Amniotic epithelial cell (primary cell): ENCODE data around the gene PDZRN3.

Experiments
- DNase-seq: peaks from one replicate; pipeline ENCODE4 v3.0.0-alpha.2; 2010; ENCODE audit warnings: low read depth

PDZRN3 gene

GRCh38 chr3:73556520-73557372 is 68.0 kb downstream of the PDZRN3 start:
- DNase-seq, result no peak

DNA sequence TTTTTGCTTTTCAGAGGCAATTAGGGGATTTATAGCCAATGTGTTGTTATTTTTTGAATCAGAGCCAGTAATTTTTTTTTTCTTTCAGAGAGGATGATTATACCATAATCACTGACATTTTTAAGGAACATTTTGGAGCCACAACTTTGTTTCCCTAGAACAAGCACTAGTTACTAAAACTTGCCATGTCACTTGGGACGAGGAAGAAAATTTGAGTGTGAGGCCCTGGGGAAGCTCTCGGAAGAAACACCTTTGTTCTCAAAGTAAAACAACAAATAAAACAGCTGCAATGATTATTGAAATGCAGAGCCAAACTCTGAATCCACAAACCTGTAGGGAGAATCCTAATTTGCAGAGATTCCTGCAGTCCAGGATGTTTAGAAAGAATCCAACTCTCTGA is 69.7 kb downstream of the PDZRN3 start:
- no peak for DNase-seq

- peak; percentile 64 for DNase-seq
Measured at GRCh38 chr3:73552700-73553099, 72.0 kb downstream of the PDZRN3 start.

- DNase-seq, result no peak
Measured at GRCh38 chr3:73550032-73550431, 74.7 kb downstream of the PDZRN3 start.

- no peak for DNase-seq
Measured at GRCh38 chr3:73549051-73549600, 75.6 kb downstream of the PDZRN3 start.

DNA sequence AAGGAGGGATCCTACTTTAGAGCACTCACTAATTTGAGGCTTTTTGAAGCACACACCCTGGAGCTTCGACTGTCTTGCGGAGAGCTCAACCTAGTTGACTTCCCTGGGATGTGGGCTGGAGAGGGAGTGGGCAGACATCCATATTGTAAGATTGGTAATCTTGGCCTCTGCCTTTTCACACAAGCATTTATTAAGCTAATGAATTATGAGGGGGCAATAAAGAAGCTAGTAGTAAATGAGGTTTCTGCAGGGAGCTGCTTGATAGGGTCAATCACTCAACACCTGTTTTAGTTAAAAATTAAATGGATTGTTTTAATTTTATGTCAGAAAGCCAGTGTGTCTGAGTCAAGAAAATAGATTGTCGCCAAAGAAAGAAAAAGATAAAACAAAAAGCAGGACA is 76.3 kb downstream of the PDZRN3 start:
- no peak for DNase-seq

DNA sequence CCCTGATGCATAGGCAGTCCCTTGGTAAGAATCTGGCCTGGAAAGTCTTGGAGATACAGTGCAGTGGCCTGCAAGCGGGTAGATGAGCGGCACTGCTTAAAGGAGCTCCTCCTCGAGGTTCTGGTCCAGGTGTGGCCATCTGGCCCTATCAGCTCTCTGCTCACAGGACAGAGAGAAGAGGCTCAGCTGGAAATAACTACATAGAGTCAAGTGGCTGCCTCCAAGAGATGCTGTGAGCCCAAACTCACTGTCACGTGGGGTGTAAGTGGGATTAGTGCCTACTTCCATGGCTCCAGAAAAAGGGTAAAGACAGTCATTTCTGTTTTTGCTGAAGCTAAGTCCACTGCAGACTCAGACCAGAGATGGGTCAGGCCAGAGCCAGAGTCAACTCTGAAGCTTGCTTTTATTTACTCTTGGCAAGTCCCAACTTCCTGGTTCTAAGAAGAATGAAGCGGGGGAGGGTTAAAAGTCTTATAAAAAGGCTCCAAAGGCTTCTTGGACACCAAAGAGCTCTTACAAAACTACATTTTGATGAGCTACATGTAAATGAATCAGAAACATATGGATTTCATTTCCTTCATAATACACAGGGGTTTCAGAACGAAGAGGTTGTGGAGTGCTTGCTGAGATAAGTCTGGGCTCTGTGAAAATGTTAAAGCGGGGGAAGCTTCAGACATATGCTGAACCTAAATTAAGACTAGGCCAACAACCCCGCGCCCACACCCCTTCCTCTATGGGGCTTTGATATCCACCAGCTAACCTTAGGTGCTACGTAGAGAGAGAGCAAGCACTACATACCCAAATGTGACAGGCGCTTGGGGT is 77.1 kb downstream of the PDZRN3 start:
- DNase-seq, result peak; percentile 69

- DNase-seq, result peak; percentile 96
Measured at GRCh38 chr3:73546961-73547360, 77.8 kb downstream of the PDZRN3 start.

DNA sequence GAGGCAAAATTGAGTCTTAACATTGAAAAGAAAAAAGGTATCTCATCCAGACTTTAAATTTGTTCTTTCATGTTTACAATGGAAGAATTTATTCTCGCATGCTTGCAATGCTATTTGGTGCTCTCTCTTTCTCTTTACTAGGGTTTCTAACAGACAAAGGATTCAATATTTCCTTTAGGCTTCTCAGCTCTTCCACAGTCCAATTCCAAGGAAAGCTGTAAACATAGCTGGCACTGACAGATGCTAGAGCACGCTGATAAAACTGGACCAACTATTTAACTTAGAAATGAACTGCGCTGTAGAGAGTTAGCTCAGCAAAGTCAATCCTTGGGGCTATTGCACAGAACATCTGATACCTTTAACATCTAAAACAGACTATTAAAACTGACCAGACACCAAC is 81.3 kb downstream of the PDZRN3 start:
- no peak for DNase-seq

DNA sequence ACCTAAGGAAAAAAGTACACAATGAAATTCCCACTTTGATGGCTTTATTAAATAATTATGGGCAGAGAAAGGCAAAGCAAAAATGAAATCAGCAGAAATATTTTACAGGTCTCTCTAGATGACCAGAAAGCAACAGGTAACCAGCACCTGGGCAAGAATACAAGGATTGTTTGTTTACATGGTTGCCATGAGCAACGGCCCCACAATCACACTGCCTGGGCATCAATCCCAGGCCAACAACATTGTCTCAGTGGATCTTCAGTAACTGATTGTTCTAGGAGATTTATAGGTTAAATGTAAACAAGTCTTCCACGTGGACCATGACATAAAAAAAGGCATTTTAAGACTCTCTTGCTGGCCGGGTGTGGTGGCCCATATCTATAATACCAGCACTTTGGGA is 82.6 kb downstream of the PDZRN3 start:
- no peak for DNase-seq

- DNase-seq, result peak; percentile 68
Measured at GRCh38 chr3:73540969-73541740, 83.6 kb downstream of the PDZRN3 start.

- no peak for DNase-seq
Measured at GRCh38 chr3:73538486-73538885, 86.3 kb downstream of the PDZRN3 start.

GRCh38 chr3:73536952-73537351 is 87.8 kb downstream of the PDZRN3 start:
- DNase-seq, result no peak

GRCh38 chr3:73536336-73536895 is 88.3 kb downstream of the PDZRN3 start:
- no peak for DNase-seq

DNA sequence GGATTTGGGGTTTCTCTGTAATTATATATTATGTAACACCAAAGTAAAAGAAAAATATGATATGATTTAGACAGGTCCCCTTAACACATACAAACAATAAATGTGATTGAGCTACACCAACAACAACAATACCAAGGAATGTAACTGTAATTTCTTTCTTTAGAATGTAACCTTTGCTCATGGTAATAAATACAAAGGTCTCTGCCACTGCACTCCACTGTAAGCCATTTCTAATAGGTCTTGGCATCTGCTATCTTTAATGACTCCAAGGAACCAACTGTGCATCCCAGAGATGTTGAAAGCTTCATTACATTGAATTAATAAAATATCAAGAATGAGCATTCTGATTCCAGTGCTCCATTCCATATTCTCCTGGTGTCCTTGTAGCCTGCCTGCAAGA is 88.8 kb downstream of the PDZRN3 start:
- DNase-seq, result no peak

DNA sequence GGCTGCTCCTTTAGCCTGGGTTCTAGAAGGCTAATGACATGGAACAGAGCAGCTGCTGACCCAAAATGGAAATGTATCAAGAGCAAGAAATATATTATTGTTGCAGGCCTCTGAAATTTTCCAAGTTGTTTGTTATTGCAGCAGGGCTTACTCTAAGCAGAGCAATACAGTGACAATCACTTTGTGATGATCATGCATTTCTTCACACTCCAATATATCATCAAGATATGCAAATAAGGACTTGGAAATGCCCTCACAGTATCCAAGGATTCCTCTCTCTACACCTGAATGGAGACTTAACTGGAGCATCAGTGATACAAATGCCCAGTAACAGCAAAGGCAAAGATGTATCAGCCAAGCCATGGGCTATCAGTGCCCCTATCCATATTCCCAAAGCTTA is 89.6 kb downstream of the PDZRN3 start:
- no peak for DNase-seq

- peak; percentile 97 for DNase-seq
Measured at GRCh38 chr3:73530022-73530396, 94.7 kb downstream of the PDZRN3 start.

GRCh38 chr3:73529308-73530021 is 95.3 kb downstream of the PDZRN3 start:
- DNase-seq, result no peak

DNA sequence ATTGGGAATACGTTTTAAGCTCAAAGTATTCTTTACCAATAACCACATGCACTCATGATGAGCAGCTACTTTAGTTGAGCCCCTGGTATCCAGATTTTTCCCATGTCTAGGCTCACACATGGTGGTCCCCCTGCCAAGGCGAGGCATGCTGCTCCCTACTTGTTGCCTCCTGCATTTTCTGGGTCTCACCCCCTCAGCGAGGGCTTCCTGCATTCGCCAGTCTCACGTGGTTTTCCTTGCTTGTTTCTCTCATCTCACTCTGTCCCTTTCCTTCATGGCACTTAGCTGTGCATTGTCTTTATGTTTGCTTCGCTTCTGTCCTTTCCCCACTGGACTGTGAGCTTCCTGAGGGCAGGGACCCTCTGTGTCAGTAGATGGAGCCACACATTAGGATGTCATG is 99.2 kb downstream of the PDZRN3 start:
- no peak for DNase-seq

GRCh38 chr3:73523661-73524060 is 101.1 kb downstream of the PDZRN3 start:
- no peak for DNase-seq

- no peak for DNase-seq
Measured at GRCh38 chr3:73521734-73522336, 102.9 kb downstream of the PDZRN3 start.
